Suprapubic skin (tissue), 4 donors: Measurements from ENCODE around the gene TMC8. TPM values are rescaled to one million over a fixed set of nuclear protein-coding genes. Genes with fewer than 3 reads are reported as not detected.
A peak's percentile ranks its signal among the peaks of the same experiment; 100 is the strongest.

Source experiments
- DNase-seq, 2 donors: peaks; one replicate each; pipeline ENCODE4 v3.0.0-alpha.2; 2019; ENCODE audit warnings: low spot score in 2 of 2
- H3K27ac ChIP-seq: fragments of 200-600 bp; sonication (generic); one replicate; pipeline ENCODE4 v1.5.1; 2019
- H3K27me3 ChIP-seq: fragments of 200-600 bp; sonication (generic); one replicate; pipeline ENCODE4 v1.5.1; 2019
- H3K36me3 ChIP-seq: fragments of 200-600 bp; sonication (generic); one replicate; pipeline ENCODE4 v1.5.1; 2019
- H3K4me1 ChIP-seq: fragments of 200-600 bp; sonication (generic); one replicate; pipeline ENCODE4 v1.5.1; 2019
- H3K4me3 ChIP-seq: fragments of 200-600 bp; sonication (generic); one replicate; pipeline ENCODE4 v1.5.1; 2019; ENCODE audit warnings: mild to moderate bottlenecking
- H3K9me3 ChIP-seq: fragments of 200-600 bp; sonication (generic); one replicate; pipeline ENCODE4 v1.5.1; 2019
- CTCF ChIP-seq, 2 donors: fragments of 200-600 bp in 1 of 2; fragments of 450-650 bp in 1 of 2; sonication (generic) in 1 of 2; IDR thresholded peaks; one replicate each; pipeline ENCODE4 v1.5.1; 2016 to 2019; ENCODE audit warnings: antibody characterized with exemption in 2 of 2, mild to moderate bottlenecking in 1 of 2, moderate library complexity in 1 of 2
- EP300 ChIP-seq: sonication (generic); formaldehyde crosslinking; IDR thresholded peaks from one replicate; pipeline ENCODE4 v1.6.1; 2017; ENCODE audit warnings: antibody characterized with exemption
- POLR2A ChIP-seq, 2 donors: fragments of 450-650 bp; IDR thresholded peaks; one replicate each; pipeline ENCODE4 v1.6.1; 2017; ENCODE audit warnings: antibody characterized with exemption in 2 of 2, mild to moderate bottlenecking in 2 of 2, moderate library complexity in 2 of 2
- POLR2AphosphoS5 ChIP-seq, 3 donors: sonication (generic); formaldehyde crosslinking; IDR thresholded peaks; one replicate each; pipeline ENCODE4 v1.6.1; 2017; ENCODE audit warnings: antibody characterized with exemption in 3 of 3
- WGBS: methylation state at CpG from one replicate; pipeline ENCODE4 v1.1.5; 2018; 5-methylcytosine and 5-hydroxymethylcytosine counted together
- total RNA-seq, 4 donors: library from RNA; depleted of rRNA; stranded (reverse); fragments of >200 nt; gene quantifications; one replicate each; pipeline ENCODE4 v1.1.0, GENCODE V29; 2016

TMC8 gene
- total RNA-seq, 4 donors from 2014 or later: 0.36 to 6.4 (median 1.8) TPM

GRCh38 chr17:78117027-78117981 is 13.3 kb upstream of the TMC8 start:
- DNase-seq: peak in 1 of 2 donors; percentile 65
- Histone ChIP-seq H3K4me1 (peaks cover 28% of the 10 kb centered on the region), H3K27me3 (no peaks in the 10 kb centered on the region), H3K4me3 (no peak overlapping the region), H3K27ac (no peak overlapping the region), H3K36me3 (peaks cover 33% of the 10 kb centered on the region), H3K9me3 (no peaks in the 10 kb centered on the region)
- WGBS: 67% methylated on average over 4 of the region's 41 CpGs
- no peak for TF ChIP-seq EP300
- no peak for TF ChIP-seq POLR2A (IDR thresholded peaks at IDR 0.05)
- TF ChIP-seq CTCF (IDR thresholded peaks at IDR 0.05): peak in 1 of 2 donors; percentile 23

- TF ChIP-seq POLR2A (IDR thresholded peaks at IDR 0.05) (no peak), CTCF (IDR thresholded peaks at IDR 0.05) (no peak), EP300 (no peak), POLR2AphosphoS5 (IDR thresholded peaks at IDR 0.05) (no peak)
- H3K9me3 ChIP-seq: no peaks in the 10 kb centered on the region
- 76% methylated on average over 9 of the region's 14 CpGs for WGBS
- DNase-seq: peak in 1 of 2 donors; percentile 60
- no peak overlapping the region for H3K27ac ChIP-seq
- no peak overlapping the region for H3K4me3 ChIP-seq
- peaks cover 45% of the 10 kb centered on the region for H3K36me3 ChIP-seq
- H3K4me1 ChIP-seq: peaks cover 21% of the 10 kb centered on the region
- H3K27me3 ChIP-seq: no peaks in the 10 kb centered on the region
These were observed 11.8 kb upstream of the TMC8 start for GRCh38 chr17:78118801-78119241.

GRCh38 chr17:78120537-78120936 is 10.0 kb upstream of the TMC8 start:
- Histone ChIP-seq H3K4me3 (no peak overlapping the region), H3K27me3 (no peaks in the 10 kb centered on the region), H3K27ac (no peak overlapping the region), H3K36me3 (peaks cover 62% of the 10 kb centered on the region), H3K9me3 (no peaks in the 10 kb centered on the region), H3K4me1 (peaks cover 20% of the 10 kb centered on the region)
- DNase-seq: no peak
- TF ChIP-seq CTCF (IDR thresholded peaks at IDR 0.05) (no peak), POLR2AphosphoS5 (IDR thresholded peaks at IDR 0.05) (no peak), EP300 (no peak), POLR2A (IDR thresholded peaks at IDR 0.05) (no peak)
- 98% methylated on average over 12 of the region's 13 CpGs for WGBS

- H3K27ac ChIP-seq: no peak overlapping the region
- peaks cover 26% of the 10 kb centered on the region for H3K4me1 ChIP-seq
- WGBS: 89% methylated on average over 20 of the region's 35 CpGs
- H3K36me3 ChIP-seq: peaks cover 64% of the 10 kb centered on the region
- peak in 1 of 2 donors; percentile 58 for DNase-seq
- TF ChIP-seq EP300: no peak
- TF ChIP-seq POLR2AphosphoS5 (IDR thresholded peaks at IDR 0.05): no peak
- no peak for TF ChIP-seq CTCF (IDR thresholded peaks at IDR 0.05)
- no peak for TF ChIP-seq POLR2A (IDR thresholded peaks at IDR 0.05)
- H3K9me3 ChIP-seq: no peaks in the 10 kb centered on the region
- no peak overlapping the region for H3K4me3 ChIP-seq
- no peaks in the 10 kb centered on the region for H3K27me3 ChIP-seq
These were observed 9.4 kb upstream of the TMC8 start for GRCh38 chr17:78120971-78121800.

GRCh38 chr17:78121801-78122215 is 8.8 kb upstream of the TMC8 start:
- H3K27ac ChIP-seq: no peak overlapping the region
- TF ChIP-seq POLR2A (IDR thresholded peaks at IDR 0.05): no peak
- no peak for TF ChIP-seq POLR2AphosphoS5 (IDR thresholded peaks at IDR 0.05)
- no peak for TF ChIP-seq EP300
- no peaks in the 10 kb centered on the region for H3K9me3 ChIP-seq
- no peaks in the 10 kb centered on the region for H3K27me3 ChIP-seq
- H3K36me3 ChIP-seq: peaks cover 64% of the 10 kb centered on the region
- WGBS: 70% methylated on average over 5 of the region's 11 CpGs
- H3K4me1 ChIP-seq: peaks cover 32% of the 10 kb centered on the region
- no peak for DNase-seq
- H3K4me3 ChIP-seq: no peak overlapping the region
